Bronchial epithelial cell (primary cell): Measurements from ENCODE around the gene ACP3. TPM values are rescaled to one million over a fixed set of nuclear protein-coding genes. Genes with fewer than 3 reads are reported as not detected.

Experiments used
- DNase-seq: peaks from one replicate; pipeline ENCODE4 v3.0.0-alpha.2; 2010; ENCODE audit warnings: low read depth
- FAIRE-seq: peaks from 2 replicates; lab custom pipeline; 2011; peaks lifted over from hg19 to GRCh38; lab: Jason Lieb, UNC
- H3K27me3 ChIP-seq: 2 replicates; pipeline ENCODE4 v1.5.1; 2011; ENCODE audit warnings: low read length; ENCODE audit not compliant: control insufficient read depth, insufficient read depth
- H3K36me3 ChIP-seq: 2 replicates; pipeline ENCODE4 v1.5.1; 2011; ENCODE audit warnings: low read length; ENCODE audit not compliant: control insufficient read depth, insufficient read depth
- H3K4me3 ChIP-seq: 2 replicates; pipeline ENCODE4 v1.5.1; 2011; ENCODE audit warnings: mild to moderate bottlenecking, low read depth, low read length, control low read depth
- CTCF ChIP-seq: IDR thresholded peaks from 2 replicates; pipeline ENCODE4 v1.5.1; 2011; ENCODE audit warnings: mild to moderate bottlenecking, moderate library complexity, low read length, control low read depth, inconsistent platforms; ENCODE audit not compliant: insufficient read depth, severe bottlenecking
- total RNA-seq: library from RNA; depleted of rRNA; stranded (reverse); fragments of >200 nt; gene quantifications from 2 replicates; pipeline ENCODE4 v1.2.1, GENCODE V29; 2014

The ACP3 gene
- total RNA-seq, 1 donor from 2014 or later: 1.6 TPM

- no peaks in the 10 kb centered on the region for H3K36me3 ChIP-seq
- FAIRE-seq (no peak), DNase-seq (peak; percentile 68)
- peak; percentile 73 for TF ChIP-seq CTCF
- no peak overlapping the region for H3K4me3 ChIP-seq
- H3K27me3 ChIP-seq: no peaks in the 10 kb centered on the region
Observed at GRCh38 chr3:132399054-132399929, 82.1 kb downstream of the ACP3 start.

GRCh38 chr3:132401255-132401654 lies 84.0 kb downstream of the ACP3 start:
- Histone ChIP-seq H3K4me3 (no peak overlapping the region), H3K27me3 (no peaks in the 10 kb centered on the region), H3K36me3 (no peaks in the 10 kb centered on the region)
- no peak for TF ChIP-seq CTCF
- DNase-seq (no peak), FAIRE-seq (peak; percentile 36)

- no peak for FAIRE-seq
- DNase-seq: no peak
- Histone ChIP-seq H3K36me3 (no peaks in the 10 kb centered on the region), H3K4me3 (no peak overlapping the region), H3K27me3 (no peaks in the 10 kb centered on the region)
- TF ChIP-seq CTCF: no peak
Observed at GRCh38 chr3:132404276-132404675, 87.1 kb downstream of the ACP3 start.

GRCh38 chr3:132405188-132405587 lies 88.0 kb downstream of the ACP3 start:
- DNase-seq (no peak), FAIRE-seq (no peak)
- no peak for TF ChIP-seq CTCF
- H3K36me3 ChIP-seq: no peaks in the 10 kb centered on the region
- H3K27me3 ChIP-seq: no peaks in the 10 kb centered on the region
- no peak overlapping the region for H3K4me3 ChIP-seq

- H3K36me3 ChIP-seq: no peaks in the 10 kb centered on the region
- no peaks in the 10 kb centered on the region for H3K27me3 ChIP-seq
- FAIRE-seq (no peak), DNase-seq (no peak)
- TF ChIP-seq CTCF: no peak
- no peak overlapping the region for H3K4me3 ChIP-seq
Observed at GRCh38 chr3:132405609-132406299, 88.5 kb downstream of the ACP3 start.
